22Rv1 (cell line): ENCODE data around the gene MORN1.

Experiments used
- ZFX ChIP-seq: fragments of 450-650 bp; IDR thresholded peaks from 2 replicates; pipeline ENCODE4 v1.6.1; 2017; ENCODE audit warnings: antibody characterized with exemption, borderline replicate concordance
- TF ChIP-seq, protein P1 (sequence below): fragments of 450-650 bp; IDR thresholded peaks from 2 replicates; pipeline ENCODE4 v1.5.1; 2017; ENCODE audit warnings: mild to moderate bottlenecking

DNA sequence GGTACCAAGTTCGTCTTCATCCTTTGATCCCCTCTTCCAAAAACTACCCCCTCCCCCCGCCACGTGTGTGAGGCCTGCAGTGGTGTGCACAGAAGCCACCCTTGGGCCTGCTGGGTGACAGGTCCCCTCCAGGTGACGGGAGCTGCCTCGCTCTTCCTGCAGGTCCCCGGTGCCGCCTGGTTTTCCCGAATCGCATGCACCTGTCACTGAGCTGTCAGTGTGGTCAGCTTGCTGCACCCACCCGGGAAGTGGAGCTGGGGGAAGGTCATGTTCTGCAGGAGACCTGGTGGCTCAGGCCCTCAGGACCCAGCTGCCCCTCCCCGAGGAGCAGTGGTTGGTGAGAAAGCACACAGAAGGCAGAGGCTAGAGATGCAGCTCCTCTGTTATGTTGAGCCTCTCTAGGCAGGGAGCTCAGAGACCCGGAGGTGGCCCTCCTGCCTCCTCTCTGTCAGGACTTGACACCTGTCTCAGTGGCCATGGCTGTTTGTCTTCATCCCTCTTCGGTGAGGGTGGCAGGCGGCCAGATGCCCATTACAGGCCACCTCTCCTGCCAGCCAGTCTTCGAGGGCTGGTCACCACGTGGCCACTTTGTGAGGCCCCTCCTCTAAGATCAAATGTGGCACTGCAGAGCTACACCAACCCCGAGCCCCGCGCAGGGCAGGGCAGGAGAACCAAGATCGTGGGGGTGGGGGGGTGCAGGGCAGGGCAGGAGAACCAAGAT is 102.4 kb downstream of the MORN1 start:
- TF ChIP-seq, protein P1, sequence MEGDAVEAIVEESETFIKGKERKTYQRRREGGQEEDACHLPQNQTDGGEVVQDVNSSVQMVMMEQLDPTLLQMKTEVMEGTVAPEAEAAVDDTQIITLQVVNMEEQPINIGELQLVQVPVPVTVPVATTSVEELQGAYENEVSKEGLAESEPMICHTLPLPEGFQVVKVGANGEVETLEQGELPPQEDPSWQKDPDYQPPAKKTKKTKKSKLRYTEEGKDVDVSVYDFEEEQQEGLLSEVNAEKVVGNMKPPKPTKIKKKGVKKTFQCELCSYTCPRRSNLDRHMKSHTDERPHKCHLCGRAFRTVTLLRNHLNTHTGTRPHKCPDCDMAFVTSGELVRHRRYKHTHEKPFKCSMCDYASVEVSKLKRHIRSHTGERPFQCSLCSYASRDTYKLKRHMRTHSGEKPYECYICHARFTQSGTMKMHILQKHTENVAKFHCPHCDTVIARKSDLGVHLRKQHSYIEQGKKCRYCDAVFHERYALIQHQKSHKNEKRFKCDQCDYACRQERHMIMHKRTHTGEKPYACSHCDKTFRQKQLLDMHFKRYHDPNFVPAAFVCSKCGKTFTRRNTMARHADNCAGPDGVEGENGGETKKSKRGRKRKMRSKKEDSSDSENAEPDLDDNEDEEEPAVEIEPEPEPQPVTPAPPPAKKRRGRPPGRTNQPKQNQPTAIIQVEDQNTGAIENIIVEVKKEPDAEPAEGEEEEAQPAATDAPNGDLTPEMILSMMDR: no peak
- no peak for TF ChIP-seq ZFX
